B cell (primary cell): Measurements from ENCODE around the gene CALML6. TPM values are rescaled to one million over a fixed set of nuclear protein-coding genes. Genes with fewer than 3 reads are reported as not detected.

Experiments used
- ATAC-seq: fragments of 200-7000 bp; cut with Tn5 transposase; one replicate; pipeline ENCODE4 v1.10.0; 2021; ENCODE audit warnings: low read depth, mild to moderate bottlenecking, moderate number of reproducible peaks, moderate library complexity
- CTCF ChIA-PET: fragments of 350-600 bp; sonication (Branson Sonifier 250); formaldehyde crosslinking; loops from one replicate; lab custom pipeline; 2021; ENCODE audit warnings: antibody characterized with exemption, inconsistent platforms; lab: Charles Lee
- POLR2A ChIA-PET: fragments of 350-600 bp; sonication (Branson Sonifier 250); formaldehyde crosslinking; loops from one replicate; lab custom pipeline; 2021; ENCODE audit warnings: antibody characterized with exemption; lab: Charles Lee
- DNase-seq: peaks from one replicate; pipeline ENCODE4 v3.0.0; 2013
- H2AFZ ChIP-seq: 2 replicates; pipeline ENCODE4 v1.6.1; 2012; ENCODE audit warnings: mild to moderate bottlenecking, low read depth, low read length; ENCODE audit not compliant: insufficient read depth, poor library complexity, severe bottlenecking
- H3K27ac ChIP-seq, 2 donors: 1 replicate in 1 of 2; 2 replicates in 1 of 2; pipeline ENCODE4 v1.5.1; 2012 to 2013; ENCODE audit warnings: low read length in 2 of 2, mild to moderate bottlenecking in 2 of 2, moderate library complexity in 1 of 2
- H3K27me3 ChIP-seq, 4 experiments: fragments of 200-600 bp in 1 of 4; sonication (generic) in 1 of 4; replicated peaks in 1 of 4; 1 replicate in 2 of 4; 2 replicates in 2 of 4; pipeline versions ENCODE4 v1.6.1 to v1.7.0; 2013 to 2016; ENCODE audit warnings: low read length in 3 of 4, mild to moderate bottlenecking in 2 of 4, mixed read lengths in 1 of 4, moderate library complexity in 1 of 4; ENCODE audit not compliant: insufficient read depth in 4 of 4, control insufficient read depth in 3 of 4; ENCODE audit errors: control extremely low read depth in 1 of 4
- H3K36me3 ChIP-seq, 2 experiments: replicated peaks in 1 of 2; 1 replicate in 1 of 2; 2 replicates in 1 of 2; pipeline versions ENCODE4 v1.6.1 to v1.7.1; 2013; ENCODE audit warnings: low read length in 1 of 2; ENCODE audit not compliant: insufficient read depth in 2 of 2, control insufficient read depth in 1 of 2; ENCODE audit errors: control extremely low read depth in 1 of 2, extremely low read depth in 1 of 2
- H3K4me1 ChIP-seq, 2 donors: fragments of 200-600 bp in 1 of 2; sonication (generic) in 1 of 2; 1 replicate in 1 of 2; 2 replicates in 1 of 2; pipeline versions ENCODE4 v1.5.1 to v1.6.1; 2013 to 2017; ENCODE audit warnings: low read length in 2 of 2; ENCODE audit not compliant: control insufficient read depth in 2 of 2, insufficient read depth in 2 of 2
- H3K4me2 ChIP-seq: replicated peaks from 2 replicates; pipeline ENCODE3; 2012; ENCODE audit warnings: mild to moderate bottlenecking, low read depth, low read length; ENCODE audit not compliant: poor library complexity, severe bottlenecking
- H3K4me3 ChIP-seq, 5 experiments: fragments of 200-600 bp in 1 of 5; sonication (generic) in 1 of 5; 1 replicate in 3 of 5; 2 replicates in 2 of 5; pipeline versions ENCODE4 v1.5.1 to v1.7.0; 2011 to 2016; ENCODE audit warnings: low read length in 4 of 5, mild to moderate bottlenecking in 4 of 5, low read depth in 2 of 5, control low read depth in 1 of 5, moderate library complexity in 1 of 5; ENCODE audit not compliant: insufficient read depth in 1 of 5; ENCODE audit errors: control extremely low read depth in 1 of 5, extremely low read depth in 1 of 5
- H3K79me2 ChIP-seq: fragments of 200-600 bp; sonication (generic); one replicate; pipeline ENCODE4 v1.6.0; 2016; ENCODE audit warnings: low read length; ENCODE audit not compliant: control insufficient read depth, insufficient read depth
- H3K9ac ChIP-seq: fragments of 200-600 bp; sonication (generic); 2 replicates; pipeline ENCODE4 v1.6.1; 2017; ENCODE audit warnings: mild to moderate bottlenecking, low read length, moderate library complexity
- H3K9me3 ChIP-seq, 3 donors: one replicate each; pipeline versions ENCODE4 v1.6.1 to v1.7.1; 2013; ENCODE audit warnings: low read length in 2 of 3; ENCODE audit not compliant: control insufficient read depth in 2 of 3, insufficient read depth in 1 of 3; ENCODE audit errors: control extremely low read depth in 1 of 3
- H4K20me1 ChIP-seq: 2 replicates; pipeline ENCODE4 v1.6.0; 2012; ENCODE audit warnings: mild to moderate bottlenecking, low read length; ENCODE audit not compliant: insufficient read depth, control insufficient read depth, poor library complexity, severe bottlenecking
- H3K27ac Mint-ChIP-seq: one replicate; pipeline ENCODE4 v1.8.0; 2021; ENCODE audit warnings: mixed read lengths
- H3K27me3 Mint-ChIP-seq: one replicate; pipeline ENCODE4 v1.8.0; 2021; ENCODE audit warnings: mixed read lengths
- H3K4me1 Mint-ChIP-seq: one replicate; pipeline ENCODE4 v1.8.0; 2021; ENCODE audit warnings: mixed read lengths
- H3K4me3 Mint-ChIP-seq: one replicate; pipeline ENCODE4 v1.8.0; 2021; ENCODE audit warnings: mixed read lengths
- H3K9me3 Mint-ChIP-seq: one replicate; pipeline ENCODE4 v1.8.0; 2022; ENCODE audit warnings: mixed read lengths; ENCODE audit not compliant: insufficient read depth
- EZH2 ChIP-seq: IDR thresholded peaks from 2 replicates; pipeline ENCODE4 v1.6.1; 2012; ENCODE audit warnings: borderline replicate concordance, low read depth, mild to moderate bottlenecking, moderate library complexity, low read length; ENCODE audit not compliant: insufficient read depth, poor library complexity, severe bottlenecking
- WGBS: methylation state at CpG from one replicate; pipeline ENCODE4 v1.1.5; 2013; ENCODE audit warnings: missing lambda C conversion rate; ENCODE audit not compliant: insufficient coverage; 5-methylcytosine and 5-hydroxymethylcytosine counted together
- intact Hi-C: fragments of 100-400 bp; cut with micrococcal nuclease; formaldehyde crosslinking; loops from one replicate; pipeline ENCODE4 v1.10.0; 2022
- polyA plus RNA-seq: library from polyadenylated mRNA; depleted of rRNA; stranded (reverse); fragments of >200 nt; gene quantifications from 2 replicates; pipeline ENCODE4 v1.2.3, GENCODE V29; 2012
- total RNA-seq, 2 donors: library from RNA; stranded (reverse); fragments of 120-200 nt in 1 of 2; gene quantifications; 1 replicate in 1 of 2; 2 replicates in 1 of 2; pipeline versions ENCODE4 v1.2.3 to v1.2.4, GENCODE V29; 2013 to 2022
- TF ChIP-seq, protein P1 (sequence below): fragments of 200-600 bp; IDR thresholded peaks from one replicate; pipeline ENCODE4 v1.8.0; 2022; ENCODE audit warnings: antibody characterized with exemption, mild to moderate bottlenecking

The CALML6 gene
- total and polyA plus RNA-seq, 2 donors (not counting 1 experiment from before 2014, with no cell fraction given), result 0.64 to 2.0 TPM

DNA sequence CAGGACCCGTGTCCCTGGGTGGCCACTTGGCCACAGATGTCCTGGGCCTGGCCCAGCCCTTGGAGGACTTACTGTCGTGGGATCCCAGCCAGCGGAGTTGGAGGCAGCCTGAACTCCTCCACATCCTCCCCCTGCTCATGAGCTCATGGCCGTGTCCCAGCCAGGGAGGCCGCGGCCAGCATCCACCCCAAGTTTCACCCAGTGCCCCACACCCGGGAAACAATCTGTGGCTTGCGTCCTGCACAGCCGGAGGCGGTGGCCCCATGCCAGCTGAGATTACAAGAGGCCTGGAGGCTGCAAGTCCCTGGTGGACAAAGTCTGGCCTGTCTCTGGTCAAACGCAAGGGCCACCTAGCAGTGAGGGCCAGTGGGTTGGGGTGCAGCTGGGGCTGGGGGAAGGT lies 31.5 kb downstream of the CALML6 start:
- ChIA-PET CTCF (interaction anchor here (1.9 kb wide), 1 partner anchor 98 kb away, joined by 5 read pairs; no protein-coding TSS in a partner anchor), POLR2A (no interaction called here)
- intact Hi-C loops, result no loop called here

DNA sequence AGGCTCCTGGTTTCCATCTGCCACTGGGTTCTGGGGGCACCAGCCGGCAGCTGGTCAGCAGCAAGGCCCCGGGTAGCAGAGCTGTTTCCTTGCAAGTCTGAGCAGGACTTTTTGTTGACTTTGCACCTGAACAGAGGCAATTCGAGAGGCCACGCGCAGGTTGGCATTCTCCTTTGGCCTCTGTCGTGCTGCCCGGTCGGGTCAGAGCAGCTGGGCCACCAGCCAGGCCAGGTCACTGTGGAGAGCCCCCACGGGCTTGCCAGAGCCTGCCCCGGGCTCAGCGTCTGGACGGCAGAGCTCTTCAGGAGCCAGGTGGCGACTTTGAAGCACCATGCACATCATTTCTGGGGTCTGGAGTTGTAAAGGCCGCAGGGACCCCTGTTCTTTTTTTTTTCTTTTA lies 32.4 kb downstream of the CALML6 start:
- peaks cover 2 to 8% of the 10 kb centered on the region in 2 donors for H3K4me1 ChIP-seq
- H3K4me3 ChIP-seq, result no peak overlapping the region
- H3K27ac Mint-ChIP-seq, result no peak overlapping the region
- H3K4me2 ChIP-seq, result no peak overlapping the region
- WGBS, result 83% methylated on average over 14 of the region's 14 CpGs
- ATAC-seq, result no peak
- no peak overlapping the region for H3K27ac ChIP-seq
- no peak overlapping the region for H3K4me3 Mint-ChIP-seq
- H3K9me3 ChIP-seq, result peaks cover 0 to 8% (median 6%) of the 10 kb centered on the region in 3 donors
- no peaks in the 10 kb centered on the region for H3K79me2 ChIP-seq
- CTCF ChIA-PET, result interaction anchor here (1.9 kb wide), 1 partner anchor 97 kb away, joined by 5 read pairs; no protein-coding TSS in a partner anchor
- no peak overlapping the region for H2AFZ ChIP-seq
- DNase-seq, result no peak
- H3K36me3 ChIP-seq, result no peaks in the 10 kb centered on the region
- POLR2A ChIA-PET, result no interaction called here
- H4K20me1 ChIP-seq, result no peaks in the 10 kb centered on the region
- peaks cover 7% of the 10 kb centered on the region for H3K9me3 Mint-ChIP-seq
- no peak for TF ChIP-seq EZH2
- TF ChIP-seq, protein P1, sequence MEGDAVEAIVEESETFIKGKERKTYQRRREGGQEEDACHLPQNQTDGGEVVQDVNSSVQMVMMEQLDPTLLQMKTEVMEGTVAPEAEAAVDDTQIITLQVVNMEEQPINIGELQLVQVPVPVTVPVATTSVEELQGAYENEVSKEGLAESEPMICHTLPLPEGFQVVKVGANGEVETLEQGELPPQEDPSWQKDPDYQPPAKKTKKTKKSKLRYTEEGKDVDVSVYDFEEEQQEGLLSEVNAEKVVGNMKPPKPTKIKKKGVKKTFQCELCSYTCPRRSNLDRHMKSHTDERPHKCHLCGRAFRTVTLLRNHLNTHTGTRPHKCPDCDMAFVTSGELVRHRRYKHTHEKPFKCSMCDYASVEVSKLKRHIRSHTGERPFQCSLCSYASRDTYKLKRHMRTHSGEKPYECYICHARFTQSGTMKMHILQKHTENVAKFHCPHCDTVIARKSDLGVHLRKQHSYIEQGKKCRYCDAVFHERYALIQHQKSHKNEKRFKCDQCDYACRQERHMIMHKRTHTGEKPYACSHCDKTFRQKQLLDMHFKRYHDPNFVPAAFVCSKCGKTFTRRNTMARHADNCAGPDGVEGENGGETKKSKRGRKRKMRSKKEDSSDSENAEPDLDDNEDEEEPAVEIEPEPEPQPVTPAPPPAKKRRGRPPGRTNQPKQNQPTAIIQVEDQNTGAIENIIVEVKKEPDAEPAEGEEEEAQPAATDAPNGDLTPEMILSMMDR, result no peak
- peaks cover 8% of the 10 kb centered on the region for H3K4me1 Mint-ChIP-seq
- intact Hi-C loops, result no loop called here
- peaks cover 23% of the 10 kb centered on the region for H3K27me3 Mint-ChIP-seq
- no peak overlapping the region for H3K9ac ChIP-seq
- H3K27me3 ChIP-seq, result peaks cover 0 to 7% (median 2%) of the 10 kb centered on the region in 4 experiments

More for the DNA sequence above, 31.5 kb downstream of the CALML6 start:
- H3K27ac Mint-ChIP-seq, result no peak overlapping the region
- Histone ChIP-seq H3K9ac (no peak overlapping the region), H4K20me1 (no peaks in the 10 kb centered on the region), H3K4me1 (peaks cover 2 to 8% of the 10 kb centered on the region in 2 donors), H3K27me3 (peaks cover 0 to 7% (median 2%) of the 10 kb centered on the region in 4 experiments), H3K4me2 (no peak overlapping the region), H3K9me3 (peaks cover 0 to 6% (median 4%) of the 10 kb centered on the region in 3 donors), H3K4me3 (no peak overlapping the region), H3K79me2 (no peaks in the 10 kb centered on the region), H2AFZ (no peak overlapping the region), H3K27ac (no peak overlapping the region), H3K36me3 (no peaks in the 10 kb centered on the region)
- peaks cover 7% of the 10 kb centered on the region for H3K9me3 Mint-ChIP-seq
- peaks cover 8% of the 10 kb centered on the region for H3K4me1 Mint-ChIP-seq
- ATAC-seq, result no peak
- TF ChIP-seq, protein P1, result no peak
- no peak for TF ChIP-seq EZH2
- WGBS, result 86% methylated on average over 11 of the region's 11 CpGs
- no peak overlapping the region for H3K4me3 Mint-ChIP-seq
- peaks cover 16% of the 10 kb centered on the region for H3K27me3 Mint-ChIP-seq
- DNase-seq, result no peak
